ENCODE results near the gene ADCYAP1R1. TPM values are rescaled to one million over a fixed set of nuclear protein-coding genes. Genes with fewer than 3 reads are reported as not detected.

Gene ADCYAP1R1
- total RNA-seq, 1 experiment from 2014 or later, result 0.16 TPM

DNA sequence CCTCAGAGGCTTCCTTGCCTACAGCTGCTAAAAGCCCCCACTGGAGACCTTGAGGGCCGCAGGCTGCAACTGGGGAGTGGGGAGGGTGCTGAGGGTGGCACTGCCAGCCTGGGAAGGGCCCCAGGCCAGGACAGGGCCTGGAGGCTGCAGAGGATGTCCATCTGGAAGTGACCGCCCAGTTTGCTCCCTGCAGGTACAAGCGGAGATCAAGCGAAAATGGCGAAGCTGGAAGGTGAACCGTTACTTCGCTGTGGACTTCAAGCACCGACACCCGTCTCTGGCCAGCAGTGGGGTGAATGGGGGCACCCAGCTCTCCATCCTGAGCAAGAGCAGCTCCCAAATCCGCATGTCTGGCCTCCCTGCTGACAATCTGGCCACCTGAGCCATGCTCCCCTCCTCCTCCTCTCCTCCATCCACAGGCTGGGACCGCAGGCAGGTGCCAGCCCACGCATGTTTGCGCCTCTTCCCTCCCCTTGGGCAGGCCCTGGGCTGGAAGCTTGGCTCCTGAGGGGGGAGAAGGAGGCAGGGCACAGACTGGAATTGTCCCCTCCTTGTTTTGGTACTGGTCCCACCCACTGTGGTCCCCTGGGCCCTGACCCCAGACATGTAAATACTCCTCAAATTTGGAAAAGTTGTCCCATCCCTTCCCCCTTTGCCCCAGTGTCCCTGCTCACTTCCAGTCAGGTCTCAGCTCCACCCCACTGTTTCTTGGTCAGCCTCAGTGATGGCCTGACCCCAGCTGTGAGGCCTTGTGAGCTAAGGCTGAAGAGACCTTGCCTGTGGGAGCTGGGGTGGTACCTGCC, 54.4 kb downstream of the ADCYAP1R1 start:
- no peak for DNase-seq (ENCODE audit: low spot score)

DNA sequence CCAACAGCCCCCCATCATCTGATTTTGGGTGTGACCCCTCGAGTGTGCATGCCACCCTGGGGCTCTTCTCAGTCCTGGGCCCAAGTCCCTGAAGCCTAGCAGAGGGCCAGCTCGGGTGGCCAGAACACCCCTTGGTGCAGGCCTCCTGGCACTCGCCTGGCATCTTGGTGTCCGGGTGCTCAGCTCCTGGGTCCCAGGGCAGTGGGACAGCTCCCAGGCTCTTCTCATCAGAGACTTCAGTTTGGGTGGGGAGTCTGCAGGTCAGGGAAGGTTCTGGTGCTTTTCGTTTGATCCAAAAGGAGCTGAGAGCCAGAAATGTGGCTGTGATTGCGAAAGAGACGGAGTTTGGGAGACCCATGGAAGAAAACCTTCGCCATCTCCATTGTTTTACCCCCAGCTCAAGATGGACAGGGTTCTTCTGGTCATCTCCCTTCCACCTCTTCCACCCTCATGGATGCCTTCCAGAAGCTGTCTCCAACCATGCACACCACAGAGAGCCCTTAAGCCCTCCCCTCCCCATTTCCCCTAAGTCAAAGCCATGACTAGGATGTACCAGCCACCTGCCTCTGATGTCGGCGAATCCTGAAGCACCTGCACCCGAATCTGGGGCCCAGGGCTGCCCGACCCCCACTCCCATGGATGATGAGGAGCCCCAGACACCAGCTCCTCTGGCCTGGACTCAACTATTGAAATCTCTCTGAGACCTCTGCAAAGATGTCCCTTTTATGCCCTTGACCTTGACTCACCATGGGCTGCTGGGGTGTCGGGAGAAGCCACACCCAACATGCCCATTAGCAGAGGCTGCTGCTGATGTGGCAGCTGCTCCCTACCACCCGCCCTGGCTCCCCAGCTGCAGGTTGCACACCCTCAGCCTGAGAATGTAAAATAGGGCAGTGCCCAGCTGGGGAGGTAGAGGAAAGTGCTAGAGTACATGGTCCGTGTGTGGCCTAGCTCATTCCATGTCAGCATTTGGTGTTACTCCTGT, 55.3 kb downstream of the ADCYAP1R1 start:
- no peak for DNase-seq (ENCODE audit: low spot score)

DNA sequence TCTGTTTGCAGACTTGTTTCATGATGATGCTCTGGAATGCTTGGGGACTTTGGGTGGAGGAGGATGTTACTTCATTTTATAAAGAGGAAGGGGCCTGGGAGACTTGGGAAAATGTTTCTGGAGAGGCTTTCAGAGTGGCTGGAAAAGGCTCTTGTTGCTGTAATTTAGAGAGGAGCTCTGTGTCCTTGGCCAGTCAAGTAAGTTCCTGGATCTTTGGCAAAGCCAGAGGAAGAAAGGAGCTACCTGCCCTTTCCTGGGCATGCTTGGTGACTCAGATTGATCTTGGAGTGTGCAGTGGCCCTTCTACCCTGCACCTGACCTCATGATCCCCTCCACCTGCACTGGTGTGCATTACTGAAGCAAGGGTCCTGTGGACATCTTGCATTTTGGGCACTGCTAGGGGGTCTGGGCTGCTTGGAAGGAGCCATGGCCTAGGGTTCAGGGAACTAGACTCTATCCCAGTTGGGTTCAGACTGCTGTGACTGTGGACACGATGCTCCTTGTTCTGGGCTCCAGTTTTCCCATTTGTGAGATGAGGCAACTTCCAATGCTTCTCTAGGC, 56.1 kb downstream of the ADCYAP1R1 start:
- DNase-seq (ENCODE audit: low spot score), result no peak

DNA sequence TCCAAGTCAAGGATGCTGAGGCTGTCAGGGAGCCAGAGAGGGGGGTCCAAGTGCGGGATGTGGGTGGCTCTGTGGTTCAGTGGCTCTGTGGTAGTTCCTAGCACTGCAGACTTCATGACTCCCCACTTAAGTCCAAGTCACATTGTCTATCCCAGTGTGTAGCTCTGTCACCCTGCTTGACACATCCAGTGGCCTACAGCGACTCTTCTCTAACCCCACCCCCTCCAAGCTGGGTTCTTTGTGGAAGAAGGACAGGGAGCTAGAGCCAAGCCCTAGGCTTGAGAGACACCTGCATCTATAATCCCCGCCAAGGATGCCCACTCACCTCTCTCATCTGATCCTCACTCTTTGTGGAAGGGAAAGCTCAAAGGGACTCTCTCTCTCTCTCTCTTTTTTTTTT, 57.6 kb downstream of the ADCYAP1R1 start:
- no peak for DNase-seq (ENCODE audit: low spot score)

DNA sequence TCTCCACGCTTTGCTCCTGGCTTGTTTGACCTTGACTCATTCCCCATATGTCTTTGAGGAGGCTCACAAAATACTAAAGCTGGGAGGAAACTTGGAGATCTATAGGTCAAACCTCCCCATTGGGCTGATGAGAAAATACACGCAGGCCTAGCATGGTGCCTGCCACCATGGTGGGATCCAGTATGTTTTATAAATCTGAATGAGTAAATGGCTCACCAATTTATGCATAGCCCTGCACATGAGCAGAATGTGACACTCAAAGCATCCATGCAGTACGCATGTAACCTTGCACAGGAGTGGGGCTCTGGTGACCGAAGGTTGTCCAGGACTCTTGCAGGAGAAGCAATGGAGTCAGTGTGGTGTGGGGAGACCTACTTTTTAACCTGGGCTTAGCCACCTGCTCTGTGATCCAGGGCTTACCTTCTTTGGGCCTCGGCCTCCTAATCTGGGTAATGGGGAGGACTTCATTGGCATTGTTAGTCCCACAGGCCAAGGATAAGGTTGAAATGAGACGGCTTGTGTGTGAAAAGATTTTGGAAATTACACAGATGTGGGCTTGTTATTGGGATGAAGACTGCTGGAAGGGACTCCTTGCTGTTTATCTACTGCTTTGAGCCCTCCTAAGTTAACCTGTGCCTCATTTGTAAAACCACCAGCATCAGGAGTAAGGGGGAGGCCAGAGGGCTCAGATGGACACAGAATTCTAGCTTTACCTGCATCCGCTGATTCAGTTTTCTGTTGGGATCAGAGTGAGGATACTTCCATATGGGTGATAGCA, 58.4 kb downstream of the ADCYAP1R1 start:
- no peak for DNase-seq (ENCODE audit: low spot score)

DNA sequence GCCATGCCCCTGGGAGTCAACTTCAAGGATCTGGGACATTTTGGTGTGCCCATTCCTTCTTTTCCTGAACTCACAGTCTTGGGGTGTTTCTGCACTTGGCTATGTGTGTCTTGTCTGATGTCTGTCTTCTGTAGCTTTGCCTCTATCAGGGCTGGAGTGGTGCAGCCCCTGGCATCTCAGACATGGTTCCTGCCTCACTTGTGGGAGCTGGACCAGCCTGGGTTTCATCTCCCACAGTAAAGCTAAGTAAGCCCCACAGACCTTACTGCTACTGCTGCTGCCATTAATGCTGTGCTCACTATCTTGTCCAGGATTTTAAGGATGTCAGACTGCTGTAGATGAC, 59.0 kb downstream of the ADCYAP1R1 start:
- no peak for DNase-seq (ENCODE audit: low spot score)

DNA sequence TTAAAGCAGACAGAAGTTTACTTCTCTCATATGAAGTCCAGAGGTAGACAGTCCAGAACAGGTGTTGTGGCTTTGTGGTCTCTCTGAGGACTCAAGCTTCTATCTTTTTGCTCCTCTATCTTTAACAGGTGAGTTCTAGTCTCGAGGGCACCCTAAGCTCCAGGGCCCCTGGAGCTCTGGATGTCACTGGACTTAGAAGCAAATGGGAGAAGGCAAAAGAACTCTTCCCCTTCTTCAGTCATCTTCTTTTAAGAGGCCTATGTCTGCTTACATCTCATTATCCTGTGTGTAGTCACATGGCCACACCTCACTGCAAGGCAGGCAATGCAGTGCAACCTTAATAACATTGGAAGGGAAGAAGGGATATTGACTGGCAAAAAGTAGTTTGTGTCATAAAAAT, 61.6 kb downstream of the ADCYAP1R1 start:
- DNase-seq (ENCODE audit: low spot score), result no peak

DNA sequence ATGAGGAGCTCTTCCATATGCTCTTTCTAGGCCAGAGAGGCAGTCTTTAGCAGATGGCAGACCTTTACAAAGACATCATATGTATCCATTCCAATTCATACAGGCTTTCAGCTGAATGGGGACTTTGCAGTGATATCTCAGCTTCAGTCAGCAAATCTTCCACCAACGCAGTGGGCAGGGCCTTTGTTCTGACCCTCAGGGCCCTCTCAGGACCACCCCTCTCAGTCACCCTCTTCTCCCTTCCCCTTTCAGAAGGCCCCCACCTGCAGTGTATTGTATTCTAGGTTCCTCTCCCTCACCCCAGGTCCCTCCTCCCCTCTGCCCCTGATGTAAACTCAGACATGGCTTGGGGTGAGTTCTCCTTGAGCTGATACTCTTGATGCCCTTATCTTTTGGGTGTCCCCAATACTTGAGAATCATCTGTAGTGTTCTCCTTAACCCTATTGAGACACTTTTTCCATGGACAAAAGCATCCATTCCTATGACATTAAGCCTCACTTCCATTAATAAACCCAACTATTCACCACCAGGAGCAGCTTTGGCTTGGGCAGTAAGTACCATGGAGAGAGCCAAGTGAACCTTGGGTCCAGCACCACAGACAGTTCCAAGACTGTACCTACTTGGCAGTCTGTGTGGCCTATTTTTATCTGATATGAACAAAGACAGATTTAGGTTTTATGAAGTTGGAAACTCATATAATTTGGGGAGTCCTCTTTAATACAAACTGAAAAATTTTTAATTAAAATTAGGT, 62.7 kb downstream of the ADCYAP1R1 start:
- peak; percentile 63 for DNase-seq (ENCODE audit: low spot score)

DNA sequence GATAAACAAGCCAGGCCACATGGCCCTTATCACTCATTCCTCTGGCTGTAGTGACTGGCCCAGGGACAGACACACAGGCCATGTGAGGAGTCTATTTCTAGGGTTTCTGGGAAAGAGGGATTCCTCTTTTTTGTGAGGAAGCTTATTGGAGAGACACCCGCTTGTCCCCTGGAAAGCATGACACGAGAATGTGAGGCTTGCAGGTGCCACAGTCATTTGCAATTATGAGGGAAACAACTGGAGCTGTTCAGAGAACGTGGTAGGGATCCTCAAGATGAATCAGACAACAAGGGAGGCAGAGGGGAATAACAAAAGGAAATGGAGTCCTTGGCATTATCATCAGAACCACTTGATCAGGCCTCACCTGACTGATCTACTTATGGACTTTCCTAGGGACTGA, 64.5 kb downstream of the ADCYAP1R1 start:
- DNase-seq (ENCODE audit: low spot score), result no peak

DNA sequence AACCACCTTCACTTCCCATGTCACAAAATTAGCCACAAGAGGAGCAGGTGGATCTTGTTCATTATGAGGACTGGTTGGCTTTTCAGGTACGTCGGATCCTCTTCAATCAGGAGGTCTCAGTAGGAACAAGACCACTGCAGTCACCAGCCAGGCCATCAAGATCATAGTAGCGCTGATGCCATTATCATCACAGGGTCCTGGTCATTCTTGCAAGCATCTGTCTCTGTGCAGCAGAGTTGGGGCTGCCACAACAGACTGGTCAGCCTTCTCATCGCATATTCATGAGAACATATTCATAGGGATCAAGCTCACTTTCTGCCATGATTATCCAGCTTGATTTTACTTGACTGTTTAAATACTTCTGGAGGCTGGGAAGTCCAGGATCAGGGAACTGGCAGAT, 67.1 kb downstream of the ADCYAP1R1 start:
- DNase-seq (ENCODE audit: low spot score), result no peak

DNA sequence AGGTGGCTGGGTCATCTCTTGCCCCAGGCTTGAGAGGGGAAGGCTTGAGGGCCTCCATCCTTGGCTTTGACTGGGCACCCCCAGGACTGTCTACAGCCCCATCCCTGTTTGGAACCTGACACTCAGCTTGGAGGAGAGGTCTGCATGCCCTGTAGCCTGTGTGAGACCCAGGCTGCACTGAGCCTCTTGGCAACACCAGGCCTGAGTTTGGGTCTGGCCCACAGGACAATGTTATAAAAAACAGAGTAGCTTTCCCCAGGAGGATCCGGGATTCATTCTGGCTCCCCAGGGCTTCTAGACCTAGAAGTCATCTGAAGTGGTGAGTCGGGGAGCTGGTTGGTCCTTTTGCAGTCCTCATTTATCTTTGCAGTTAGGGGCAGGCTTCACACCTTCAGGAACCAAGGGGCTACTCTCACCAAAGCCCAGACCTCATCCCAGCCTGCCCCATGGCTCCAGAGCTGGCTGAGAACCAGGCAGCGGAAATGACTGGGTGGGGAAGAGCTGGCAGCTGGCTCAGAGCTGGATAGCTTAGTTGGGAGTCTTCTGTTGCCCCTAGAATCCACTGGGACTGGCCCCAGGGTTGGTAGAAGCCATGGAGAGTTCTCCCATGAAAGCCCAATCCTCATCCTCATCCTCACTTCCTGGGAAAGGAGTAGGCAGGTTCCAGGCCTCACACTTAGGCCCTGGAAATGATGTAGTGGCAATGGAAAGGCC, 68.8 kb downstream of the ADCYAP1R1 start:
- DNase-seq (ENCODE audit: low spot score), result no peak

DNA sequence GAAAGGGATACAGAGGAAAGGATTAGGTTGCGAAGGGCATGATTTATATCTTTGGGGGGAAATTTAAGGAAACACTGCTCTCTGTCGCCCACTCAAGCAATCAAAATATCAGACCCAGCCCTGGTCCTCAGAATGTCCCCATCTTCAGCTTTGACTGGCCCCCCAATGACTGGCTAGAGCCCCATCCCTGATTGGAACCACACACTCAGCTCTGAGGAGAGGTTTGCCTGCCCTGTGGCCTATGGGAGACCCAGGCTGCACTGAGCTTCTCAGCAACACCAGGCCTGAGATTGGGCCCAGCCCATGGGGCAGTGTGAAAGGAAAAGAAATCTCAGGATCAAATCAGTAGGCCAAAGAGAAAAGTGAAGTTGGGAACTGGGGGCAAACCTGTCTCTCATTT, 69.5 kb downstream of the ADCYAP1R1 start:
- DNase-seq (ENCODE audit: low spot score), result no peak

DNA sequence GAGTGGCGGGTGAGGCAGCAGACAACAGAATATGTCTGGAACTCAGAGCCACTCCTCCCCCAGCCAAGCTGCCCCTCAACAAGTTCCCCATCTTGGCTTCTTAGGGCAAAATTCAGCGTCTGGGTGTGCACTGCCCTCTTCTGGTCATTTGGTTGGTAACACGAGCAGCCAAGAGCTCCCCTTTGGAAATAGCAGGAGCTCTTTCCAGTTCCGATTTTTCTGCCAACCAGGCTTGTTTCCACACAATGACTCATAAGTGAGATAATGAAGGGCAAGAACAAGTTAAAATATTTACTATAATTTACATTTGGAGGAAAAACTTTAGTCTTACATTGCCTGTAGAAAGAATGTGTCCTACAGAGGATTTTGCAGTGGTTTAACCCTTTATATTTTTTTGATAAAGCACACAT, 70.5 kb downstream of the ADCYAP1R1 start:
- peak; percentile 91 for DNase-seq (ENCODE audit: low spot score)

DNA sequence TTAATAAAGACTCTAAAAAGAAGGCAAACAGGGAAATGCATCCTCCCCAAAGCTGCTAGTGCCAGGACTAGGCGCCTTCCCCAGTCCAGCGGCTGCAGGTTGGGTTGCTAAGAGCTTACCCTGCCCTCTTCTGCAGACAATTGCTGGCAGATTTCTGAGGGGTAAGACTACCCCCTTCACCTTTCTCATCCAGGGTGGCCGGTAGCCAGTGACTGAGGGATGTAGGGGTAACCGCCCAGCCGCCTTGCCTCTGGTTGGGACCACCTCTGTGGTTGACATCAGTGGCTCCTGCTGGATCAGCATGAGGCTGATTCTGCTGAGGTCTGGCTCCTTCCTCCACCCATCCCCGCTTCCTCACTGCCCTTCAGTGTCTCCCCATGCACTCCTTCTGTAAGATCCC, 71.2 kb downstream of the ADCYAP1R1 start:
- DNase-seq (ENCODE audit: low spot score), result no peak

DNA sequence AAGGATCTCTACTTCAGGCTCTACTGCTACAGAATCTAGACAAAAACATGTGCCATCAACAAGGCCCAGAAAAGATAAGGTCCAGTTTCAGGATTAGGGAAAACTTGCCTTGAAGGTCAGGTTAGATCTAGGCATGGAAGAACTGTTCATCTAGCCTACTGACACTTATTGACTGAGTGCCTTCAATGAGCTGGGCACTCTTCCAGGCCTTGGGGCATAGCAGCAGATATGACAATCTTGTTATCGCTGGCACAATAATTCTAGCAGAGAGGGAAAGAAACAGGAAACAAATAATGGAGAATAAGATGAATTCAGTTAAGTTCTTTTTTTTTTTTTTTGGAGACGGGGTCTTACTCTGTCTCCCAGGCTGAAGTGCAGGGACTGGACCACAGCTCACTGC, 71.6 kb downstream of the ADCYAP1R1 start:
- no peak for DNase-seq (ENCODE audit: low spot score)

DNA sequence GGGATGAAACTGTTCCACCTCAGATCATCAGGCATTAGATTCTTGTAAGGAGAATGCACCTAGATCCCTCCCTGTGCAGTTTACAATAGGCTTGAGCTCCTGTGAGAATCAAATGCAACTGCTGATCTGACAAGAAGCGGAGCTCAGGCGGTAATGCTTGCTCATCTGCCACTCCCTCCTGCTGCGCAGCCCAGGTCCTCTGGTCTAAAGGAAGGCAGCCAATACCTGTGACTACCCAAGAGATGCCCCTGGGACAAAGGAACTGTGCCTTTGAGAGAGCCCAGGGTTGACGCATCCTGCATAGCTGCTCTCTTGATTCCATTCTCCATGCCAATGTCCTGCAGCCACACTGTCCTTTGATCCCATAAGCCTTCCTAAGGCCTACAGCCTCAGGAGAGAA, 73.1 kb downstream of the ADCYAP1R1 start:
- no peak for DNase-seq (ENCODE audit: low spot score)

DNA sequence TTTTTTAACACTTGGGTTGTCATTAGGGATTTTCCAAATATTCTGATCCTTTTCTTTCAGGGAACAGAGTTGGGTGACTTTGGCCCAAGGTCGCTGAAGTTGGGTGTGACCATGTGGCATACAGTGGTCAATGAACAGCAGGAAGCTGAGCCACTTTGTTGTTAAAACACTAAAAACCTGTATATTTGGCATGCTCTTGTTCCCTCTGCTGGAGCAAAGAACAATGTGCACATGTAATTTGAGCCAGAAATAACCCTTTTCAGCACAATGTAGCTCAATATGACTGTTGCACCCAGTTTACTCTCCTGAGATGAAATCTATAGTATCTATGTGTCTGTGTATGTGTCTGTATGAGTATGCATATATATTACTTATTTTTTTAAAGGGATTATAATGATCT, 74.9 kb downstream of the ADCYAP1R1 start:
- DNase-seq (ENCODE audit: low spot score), result peak; percentile 47

DNA sequence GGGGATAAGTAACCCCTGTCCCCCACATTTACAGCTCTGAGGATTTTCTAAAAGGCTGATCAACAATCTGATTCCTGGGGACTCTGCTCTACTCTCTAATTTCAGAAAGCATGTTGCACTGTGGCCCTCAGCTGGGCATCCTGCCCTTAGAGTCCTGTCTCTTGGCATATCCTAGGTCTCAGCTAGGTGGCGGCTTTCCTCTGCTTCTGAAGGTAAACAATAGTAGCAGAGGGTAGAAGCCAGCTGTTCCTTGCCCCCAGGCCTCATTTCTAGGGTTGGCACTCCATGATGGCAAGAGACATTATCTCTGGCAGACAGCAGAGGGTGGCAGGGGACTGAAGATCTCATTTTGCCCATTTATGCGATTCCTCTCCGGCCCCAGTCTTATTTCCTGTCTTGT, 77.0 kb downstream of the ADCYAP1R1 start:
- DNase-seq (ENCODE audit: low spot score), result no peak

DNA sequence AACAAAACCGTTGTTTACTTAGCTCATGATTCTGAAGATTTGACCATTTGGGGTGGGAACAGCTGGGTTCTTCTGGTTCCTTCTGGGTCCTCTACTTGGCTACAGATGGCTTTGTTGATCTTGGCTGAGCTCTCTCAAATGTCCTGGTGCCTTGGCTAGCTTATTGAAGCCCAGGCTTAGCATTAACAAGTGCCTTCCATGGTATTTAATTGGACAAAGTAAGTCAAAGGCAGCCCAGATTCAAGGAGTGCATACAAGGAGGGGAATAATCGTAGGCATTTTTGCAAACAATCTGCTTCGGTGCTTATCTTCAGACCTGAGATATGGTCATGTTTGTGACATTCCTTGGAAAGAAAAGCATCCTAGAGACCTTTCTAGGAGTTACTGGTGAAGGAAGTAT, 81.4 kb downstream of the ADCYAP1R1 start:
- no peak for DNase-seq (ENCODE audit: low spot score)

Data from A172 (cell line).